IPS-18a (cell line): Measurements from ENCODE around the gene DDX53.

ENCODE experiments used
- H3K27ac ChIP-seq: one replicate; pipeline ENCODE4 v1.5.1; 2013; ENCODE audit warnings: low read length
- H3K27me3 ChIP-seq: one replicate; pipeline ENCODE4 v1.6.1; 2013; ENCODE audit warnings: mild to moderate bottlenecking, low read length; ENCODE audit not compliant: control insufficient read depth, insufficient read depth
- H3K36me3 ChIP-seq: one replicate; pipeline ENCODE4 v1.6.1; 2013; ENCODE audit warnings: low read depth, low read length; ENCODE audit not compliant: control insufficient read depth
- H3K4me1 ChIP-seq: one replicate; pipeline ENCODE4 v1.6.1; 2013; ENCODE audit warnings: low read depth, low read length; ENCODE audit not compliant: control insufficient read depth
- H3K4me3 ChIP-seq: one replicate; pipeline ENCODE4 v1.5.1; 2013; ENCODE audit warnings: low read length
- H3K9ac ChIP-seq: one replicate; pipeline ENCODE4 v1.6.1; 2013; ENCODE audit warnings: mild to moderate bottlenecking, low read length, moderate library complexity
- H3K9me3 ChIP-seq: one replicate; pipeline ENCODE4 v1.6.1; 2013; ENCODE audit warnings: low read depth, low read length; ENCODE audit not compliant: control insufficient read depth

Gene DDX53

DNA sequence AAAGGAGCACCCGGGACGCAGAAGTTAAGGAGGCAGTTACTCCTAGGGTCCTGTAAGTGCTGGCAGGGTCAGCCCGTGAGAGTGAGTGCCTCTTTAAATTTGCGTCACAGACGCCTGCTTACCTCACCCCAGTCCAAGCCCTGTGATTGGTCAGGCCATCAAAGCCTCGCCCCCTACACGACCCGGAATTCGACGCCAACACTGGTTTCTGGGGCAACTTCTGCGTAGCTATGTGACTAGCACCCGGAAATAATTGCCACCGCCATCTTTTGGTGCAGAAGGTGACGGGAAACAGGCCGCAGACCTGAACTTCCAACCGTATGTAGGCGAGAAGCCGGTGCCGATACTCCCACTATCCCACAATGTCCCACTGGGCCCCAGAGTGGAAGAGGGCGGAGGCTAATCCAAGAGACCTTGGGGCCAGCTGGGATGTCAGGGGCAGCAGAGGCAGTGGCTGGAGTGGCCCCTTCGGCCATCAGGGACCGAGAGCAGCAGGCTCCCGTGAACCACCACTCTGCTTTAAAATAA lies at the start of gene DDX53:
Gene DDX53 (plus strand): TSS at position 265 of the 528 bp plus-strand sequence. CDS start 98 bp downstream, at position 363.
- Histone ChIP-seq H3K27ac (no peak within 1 kb of the TSS), H3K4me1 (no peaks in the 10 kb centered on the region), H3K4me3 (no peak within 1 kb of the TSS), H3K36me3 (no peaks in the 10 kb centered on the region), H3K9me3 (peaks cover 4% of the 10 kb centered on the region), H3K27me3 (no peaks in the 10 kb centered on the region), H3K9ac (no peak within 1 kb of the TSS)

DNA sequence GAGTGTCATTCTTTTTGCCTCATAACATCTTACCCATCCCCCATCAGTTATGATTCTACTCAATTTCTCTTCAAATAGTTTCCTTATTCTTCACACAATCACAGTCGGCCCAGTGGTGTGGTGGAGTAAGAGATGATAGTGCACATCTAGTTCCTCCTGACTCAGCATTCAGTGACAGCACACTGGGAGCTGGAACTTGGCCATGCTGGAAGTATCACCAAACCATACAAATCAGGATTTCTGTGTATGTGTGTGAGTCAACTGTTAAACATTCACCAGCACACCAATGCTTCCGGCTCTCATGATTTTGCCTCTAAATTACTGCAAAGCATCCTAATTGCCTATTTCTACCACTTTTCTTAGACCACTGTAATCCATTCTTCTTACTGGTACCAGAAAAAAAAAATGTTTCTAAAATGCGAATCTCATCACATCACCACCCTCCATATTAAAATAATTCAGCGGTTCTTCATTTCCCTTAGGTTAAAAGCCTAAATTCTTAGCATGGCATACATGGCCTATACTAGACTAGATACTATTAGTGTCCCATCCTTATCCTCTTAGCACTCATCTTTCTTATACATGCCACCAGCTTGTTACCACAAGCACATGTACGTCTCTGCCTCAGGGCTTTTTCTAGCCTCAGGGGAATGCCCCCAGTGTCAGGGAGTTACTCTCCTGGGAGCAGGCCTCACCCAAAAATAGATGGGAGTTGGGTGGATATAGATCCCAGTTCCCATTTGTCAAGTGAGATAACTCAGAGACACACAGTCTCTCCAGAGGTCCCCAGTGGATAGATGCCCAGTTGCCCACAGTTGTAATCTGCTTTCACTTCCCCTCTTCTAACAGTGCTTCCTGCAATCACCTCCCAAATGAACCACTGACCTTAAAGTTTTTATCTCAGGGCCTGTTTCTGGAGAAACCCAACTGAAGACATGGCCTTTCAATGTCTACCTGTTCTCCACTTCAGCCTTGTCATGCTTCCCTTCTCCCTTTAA lies 49.2 kb upstream of the DDX53 start:
- Histone ChIP-seq H3K4me3 (no peak overlapping the region), H3K36me3 (no peaks in the 10 kb centered on the region), H3K9ac (no peak overlapping the region), H3K27ac (no peak overlapping the region), H3K9me3 (peaks cover 9% of the 10 kb centered on the region), H3K27me3 (no peaks in the 10 kb centered on the region), H3K4me1 (no peaks in the 10 kb centered on the region)

DNA sequence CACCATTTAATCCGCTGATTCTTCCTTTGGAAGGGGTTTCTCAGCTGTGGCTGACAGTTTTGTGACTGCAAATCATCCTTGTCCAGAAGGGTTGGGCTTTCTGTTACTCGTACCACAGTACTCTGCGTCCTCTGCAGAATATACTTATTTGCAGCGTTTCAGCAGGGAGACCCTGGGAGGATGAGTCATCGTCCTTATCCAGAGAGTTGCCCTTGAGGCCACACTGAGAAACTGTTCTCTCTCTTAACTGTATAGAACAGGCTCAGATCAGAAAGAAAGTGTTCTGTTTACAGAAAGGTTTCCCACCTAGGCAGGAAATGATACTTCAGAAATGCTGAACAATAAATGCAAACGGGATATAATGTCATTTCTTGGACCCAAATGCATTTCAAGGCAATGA lies 47.8 kb upstream of the DDX53 start:
- Histone ChIP-seq H3K36me3 (no peaks in the 10 kb centered on the region), H3K27me3 (no peaks in the 10 kb centered on the region), H3K4me3 (no peak overlapping the region), H3K9ac (no peak overlapping the region), H3K9me3 (peaks cover 9% of the 10 kb centered on the region), H3K27ac (no peak overlapping the region), H3K4me1 (no peaks in the 10 kb centered on the region)

DNA sequence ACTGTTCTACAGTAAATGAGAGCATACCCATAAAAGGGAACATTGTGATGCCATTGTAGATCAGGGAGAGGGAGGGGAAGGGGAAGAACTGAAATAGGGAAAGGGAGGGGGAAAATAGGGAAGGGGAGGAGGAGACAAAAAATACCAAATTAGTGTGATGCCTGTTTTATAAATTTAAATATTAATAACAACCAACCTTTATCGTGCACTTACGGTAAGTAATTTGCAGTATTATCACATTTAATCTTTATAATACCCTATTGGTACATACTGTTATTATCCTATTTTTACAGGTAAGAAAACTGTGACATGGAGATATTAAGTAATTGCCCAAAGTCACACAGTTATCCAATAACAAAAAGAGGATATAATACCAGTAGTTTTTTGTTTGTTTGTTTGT lies 41.5 kb upstream of the DDX53 start:
- Histone ChIP-seq H3K4me3 (no peak overlapping the region), H3K27me3 (no peaks in the 10 kb centered on the region), H3K9me3 (peaks cover 8% of the 10 kb centered on the region), H3K9ac (no peak overlapping the region), H3K27ac (no peak overlapping the region), H3K36me3 (no peaks in the 10 kb centered on the region), H3K4me1 (no peaks in the 10 kb centered on the region)

DNA sequence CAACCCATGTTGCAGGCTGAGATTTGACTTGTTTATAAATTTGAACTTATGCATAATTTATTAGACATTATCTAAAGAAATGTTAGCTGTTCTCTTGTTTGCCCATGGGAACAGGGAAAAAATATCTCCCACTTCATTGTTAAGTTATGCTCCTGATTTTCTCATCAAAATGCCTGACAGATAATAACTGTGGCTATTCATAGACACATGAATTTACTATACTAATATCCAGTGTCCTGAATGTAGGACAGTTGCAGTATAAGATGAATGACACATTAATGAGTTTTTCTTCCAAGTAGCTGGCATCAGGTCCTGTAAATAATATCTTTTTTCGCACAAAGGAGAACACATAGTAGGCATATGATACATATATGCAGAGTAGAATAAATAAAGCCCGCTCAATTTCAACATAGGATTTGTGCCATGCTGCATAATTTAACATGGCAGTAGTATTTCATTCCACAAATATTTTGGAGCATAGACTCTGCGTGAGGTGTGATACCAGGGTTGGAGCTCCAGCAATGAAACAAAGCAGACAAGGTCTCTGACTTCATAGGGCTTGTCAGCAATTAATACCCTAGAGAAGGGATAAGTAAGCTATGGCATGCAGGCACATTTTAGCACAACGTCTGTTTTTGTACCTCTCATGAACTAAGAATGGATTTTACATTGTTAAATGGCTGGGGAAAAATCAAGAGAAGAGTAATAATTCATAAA lies 40.4 kb upstream of the DDX53 start:
- H3K9ac ChIP-seq = no peak overlapping the region
- H3K4me1 ChIP-seq = no peaks in the 10 kb centered on the region
- H3K36me3 ChIP-seq = no peaks in the 10 kb centered on the region
- peaks cover 8% of the 10 kb centered on the region for H3K9me3 ChIP-seq
- no peaks in the 10 kb centered on the region for H3K27me3 ChIP-seq
- no peak overlapping the region for H3K27ac ChIP-seq
- no peak overlapping the region for H3K4me3 ChIP-seq

DNA sequence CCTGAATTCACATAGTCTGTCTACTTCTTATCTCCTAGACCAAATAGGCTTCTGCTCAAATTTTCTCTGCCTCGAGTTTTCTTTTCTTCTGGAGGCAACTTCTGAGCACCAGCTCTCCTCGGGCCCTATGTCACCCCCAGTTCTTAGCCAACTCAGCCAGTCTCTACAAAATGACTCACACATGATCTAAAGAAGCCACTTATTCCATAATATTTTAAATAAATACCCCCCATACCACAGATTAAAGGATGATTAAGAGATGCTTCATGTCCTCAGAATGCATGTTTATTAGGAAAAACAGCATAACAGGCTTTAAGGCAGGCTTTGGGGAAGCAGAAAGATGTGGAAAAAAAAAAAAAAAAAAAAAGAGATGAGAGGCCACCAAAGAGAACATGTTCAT lies 36.6 kb upstream of the DDX53 start:
- no peaks in the 10 kb centered on the region for H3K27me3 ChIP-seq
- no peak overlapping the region for H3K4me3 ChIP-seq
- no peak overlapping the region for H3K9ac ChIP-seq
- no peaks in the 10 kb centered on the region for H3K36me3 ChIP-seq
- H3K27ac ChIP-seq = no peak overlapping the region
- H3K4me1 ChIP-seq = no peaks in the 10 kb centered on the region
- H3K9me3 ChIP-seq = peaks cover 4% of the 10 kb centered on the region

DNA sequence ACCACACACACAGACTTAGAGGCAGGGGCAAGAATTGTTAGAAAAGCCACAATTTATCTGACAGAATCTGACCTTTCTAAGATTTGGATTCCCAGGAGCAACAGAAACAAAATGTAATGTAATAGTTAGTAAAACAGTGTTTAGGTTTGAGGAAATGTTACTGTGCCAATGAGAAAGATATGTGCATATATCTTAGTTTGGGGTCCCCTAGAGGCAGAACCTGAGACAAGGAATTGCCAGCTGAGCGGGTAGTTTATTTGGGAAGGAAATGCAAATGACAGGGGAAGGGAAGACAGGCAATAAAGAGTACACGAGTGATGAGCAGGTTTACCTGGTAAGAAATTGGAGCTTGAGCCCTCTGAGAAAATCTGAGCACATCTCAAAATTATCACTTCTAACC lies 31.3 kb upstream of the DDX53 start:
- Histone ChIP-seq H3K27me3 (no peaks in the 10 kb centered on the region), H3K27ac (no peak overlapping the region), H3K36me3 (no peaks in the 10 kb centered on the region), H3K4me1 (no peaks in the 10 kb centered on the region), H3K9me3 (peaks cover 6% of the 10 kb centered on the region), H3K4me3 (no peak overlapping the region), H3K9ac (no peak overlapping the region)

DNA sequence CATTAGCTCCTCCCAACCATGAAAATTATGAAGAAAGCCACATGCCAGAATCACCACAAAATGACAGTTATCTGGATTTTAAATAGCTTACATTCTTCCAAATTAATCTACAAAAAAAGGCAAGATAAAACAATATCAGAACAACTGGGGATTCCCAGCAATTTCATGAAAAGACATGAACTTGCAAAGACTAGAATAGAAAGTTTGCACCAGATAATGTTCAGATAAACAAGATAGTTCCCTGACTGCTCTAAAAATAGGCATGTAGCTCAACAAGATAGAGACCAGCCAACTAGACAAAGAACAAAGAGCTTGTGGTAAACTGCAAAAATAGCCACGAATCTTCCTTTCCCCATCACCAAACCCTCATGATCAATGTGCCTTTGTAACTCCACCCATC lies 30.3 kb upstream of the DDX53 start:
- Histone ChIP-seq H3K36me3 (no peaks in the 10 kb centered on the region), H3K27me3 (no peaks in the 10 kb centered on the region), H3K4me3 (no peak overlapping the region), H3K9ac (no peak overlapping the region), H3K4me1 (no peaks in the 10 kb centered on the region), H3K27ac (no peak overlapping the region), H3K9me3 (peaks cover 6% of the 10 kb centered on the region)

DNA sequence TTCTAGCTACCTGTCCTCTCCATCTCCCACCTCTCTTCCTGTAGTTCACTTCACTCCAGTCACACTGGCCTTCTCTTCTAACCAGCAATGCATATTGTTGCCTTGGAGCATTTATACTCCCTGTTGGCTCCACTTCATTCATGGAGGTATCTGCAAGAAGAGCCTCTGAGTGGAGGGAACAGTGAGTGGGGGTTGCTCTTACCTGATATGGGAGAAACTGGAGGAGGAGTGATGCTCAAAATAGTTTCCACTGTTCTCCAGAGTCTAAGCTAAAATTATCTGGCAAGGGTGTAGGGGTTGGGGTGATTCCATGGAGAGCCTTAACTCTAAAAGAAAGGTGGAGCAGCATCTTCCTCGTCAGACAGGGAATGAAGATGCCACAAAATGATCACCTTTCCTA lies 28.9 kb upstream of the DDX53 start:
- Histone ChIP-seq H3K4me3 (no peak overlapping the region), H3K27me3 (no peaks in the 10 kb centered on the region), H3K4me1 (no peaks in the 10 kb centered on the region), H3K9ac (no peak overlapping the region), H3K36me3 (no peaks in the 10 kb centered on the region), H3K9me3 (peaks cover 6% of the 10 kb centered on the region), H3K27ac (no peak overlapping the region)

DNA sequence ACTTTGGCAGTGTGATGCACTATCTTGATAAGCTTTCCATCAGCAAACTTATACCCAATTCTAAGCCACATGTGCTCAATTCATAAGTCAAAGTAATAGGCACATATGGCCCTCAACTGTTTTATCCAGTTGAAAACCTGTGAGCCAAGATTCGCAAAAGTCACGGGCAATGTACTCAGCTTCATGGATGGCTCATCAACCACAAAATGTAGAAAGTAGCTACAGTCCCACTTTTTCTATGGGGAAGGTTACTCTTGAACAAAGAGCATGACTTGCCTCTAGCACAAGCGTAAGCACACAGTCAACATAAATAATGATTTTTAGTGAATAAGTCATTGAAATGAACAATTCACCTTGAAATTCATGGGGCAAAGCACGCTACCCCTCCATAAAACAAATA lies 25.1 kb upstream of the DDX53 start:
- no peak overlapping the region for H3K9ac ChIP-seq
- no peaks in the 10 kb centered on the region for H3K27me3 ChIP-seq
- H3K4me1 ChIP-seq = no peaks in the 10 kb centered on the region
- no peak overlapping the region for H3K27ac ChIP-seq
- H3K36me3 ChIP-seq = no peaks in the 10 kb centered on the region
- peaks cover 4% of the 10 kb centered on the region for H3K9me3 ChIP-seq
- H3K4me3 ChIP-seq = no peak overlapping the region

DNA sequence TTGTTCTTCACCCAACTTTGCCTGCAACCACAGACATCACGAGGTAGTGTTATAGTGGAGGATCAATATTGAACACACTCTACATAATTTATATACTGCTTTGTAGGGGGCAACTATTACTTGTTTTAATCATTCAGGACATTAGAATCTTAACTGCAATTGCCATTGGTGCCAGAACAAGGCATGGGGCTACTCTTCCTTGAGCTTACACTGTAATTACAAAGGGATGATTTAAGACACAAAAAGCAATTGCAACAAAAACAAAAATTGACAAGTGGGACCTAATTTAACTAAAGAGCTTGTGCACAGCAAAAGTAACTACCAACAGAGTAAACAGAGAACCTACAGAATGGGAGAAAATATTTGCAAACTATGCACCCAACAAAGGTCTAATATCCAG lies 24.0 kb upstream of the DDX53 start:
- Histone ChIP-seq H3K9me3 (peaks cover 4% of the 10 kb centered on the region), H3K4me3 (no peak overlapping the region)

More for the DNA sequence above, 24.0 kb upstream of the DDX53 start:
- Histone ChIP-seq H3K9ac (no peak overlapping the region), H3K4me1 (no peaks in the 10 kb centered on the region), H3K36me3 (no peaks in the 10 kb centered on the region), H3K27ac (no peak overlapping the region), H3K27me3 (no peaks in the 10 kb centered on the region)
